Activated CD8-positive, alpha-beta T cell treated with anti-CD3 and anti-CD28 coated beads for 36 hours (primary cell): ENCODE results near the gene DLG2. TPM values are rescaled to one million over a fixed set of nuclear protein-coding genes. Genes with fewer than 3 reads are reported as not detected.

Source experiments
- ATAC-seq: fragments of 200-7000 bp; cut with Tn5 transposase; one replicate; pipeline ENCODE4 v1.10.0; 2021; ENCODE audit warnings: mild to moderate bottlenecking, moderate library complexity
- CTCF ChIA-PET: fragments of 350-600 bp; sonication (Branson Sonifier 250); formaldehyde crosslinking; loops from one replicate; lab custom pipeline; 2021; ENCODE audit warnings: antibody characterized with exemption; lab: Charles Lee
- POLR2A ChIA-PET: fragments of 350-600 bp; sonication (Branson Sonifier 250); formaldehyde crosslinking; loops from one replicate; lab custom pipeline; 2021; ENCODE audit warnings: antibody characterized with exemption; lab: Charles Lee
- DNase-seq: peaks from one replicate; pipeline ENCODE4 v3.0.0-alpha.2; 2020
- H3K27ac Mint-ChIP-seq: one replicate; pipeline ENCODE4 v1.8.0; 2021; ENCODE audit warnings: mild to moderate bottlenecking, mixed read lengths
- H3K27me3 Mint-ChIP-seq: one replicate; pipeline ENCODE4 v1.8.0; 2021; ENCODE audit warnings: mixed read lengths
- H3K36me3 Mint-ChIP-seq: one replicate; pipeline ENCODE4 v1.8.0; 2021; ENCODE audit warnings: low read depth, mixed read lengths
- H3K4me1 Mint-ChIP-seq: one replicate; pipeline ENCODE4 v1.8.0; 2021; ENCODE audit warnings: low read depth, mixed read lengths
- H3K4me3 Mint-ChIP-seq: one replicate; pipeline ENCODE4 v1.8.0; 2021; ENCODE audit warnings: mild to moderate bottlenecking, moderate library complexity, mixed read lengths
- H3K9me3 Mint-ChIP-seq: one replicate; pipeline ENCODE4 v1.8.0; 2021; ENCODE audit warnings: mixed read lengths
- CTCF ChIP-seq: fragments of 200-600 bp; IDR thresholded peaks from one replicate; pipeline ENCODE4 v1.8.0; 2022; ENCODE audit warnings: antibody characterized with exemption, mild to moderate bottlenecking
- intact Hi-C: fragments of 100-400 bp; cut with micrococcal nuclease; formaldehyde crosslinking; loops from one replicate; pipeline ENCODE4 v1.10.0; 2022
- total RNA-seq, 2 experiments: library from RNA; stranded (reverse); gene quantifications; one replicate each; pipeline ENCODE4 v1.2.3, GENCODE V29; 2021

The DLG2 gene
- total RNA-seq, 2 experiments from 2014 or later = 2.2 to 2.6 TPM

DNA sequence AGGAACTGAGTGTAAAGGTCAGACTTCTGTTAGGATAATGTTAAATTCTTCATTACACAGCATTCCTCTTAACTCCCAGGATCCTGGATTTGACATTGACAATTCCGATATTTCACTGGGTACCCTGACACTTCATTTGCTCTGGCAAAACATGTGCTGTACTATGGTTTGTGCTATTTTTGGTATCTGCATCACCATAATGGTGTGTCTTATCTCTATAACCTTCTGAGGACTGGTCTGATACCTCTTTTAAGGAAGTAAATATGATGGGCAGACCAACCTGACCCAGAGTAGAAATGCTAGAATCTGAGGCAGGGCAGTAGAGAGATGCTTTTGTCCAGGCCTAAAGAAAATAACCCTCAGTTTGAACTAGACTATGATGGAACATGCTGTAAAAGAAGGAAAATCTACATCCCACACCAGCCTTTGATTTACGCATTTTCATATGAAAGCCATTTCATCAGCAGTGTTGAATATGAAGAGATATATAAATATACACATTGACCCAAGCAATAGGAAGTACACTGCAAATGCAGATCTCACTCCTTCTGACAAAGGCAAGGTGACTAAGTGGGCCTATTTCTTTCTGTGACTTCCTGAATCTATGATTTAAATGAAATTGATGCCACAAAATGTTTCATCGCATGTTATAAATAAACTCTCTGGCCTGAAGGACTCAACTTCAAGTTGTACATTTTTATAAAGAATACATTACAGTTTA lies 966.7 kb downstream of the DLG2 start:
- POLR2A ChIA-PET = no interaction called here
- DNase-seq (no peak), ATAC-seq (no peak)
- Mint-ChIP-seq H3K4me3 (no peak overlapping the region), H3K36me3 (no peaks in the 10 kb centered on the region), H3K9me3 (peaks cover 14% of the 10 kb centered on the region), H3K4me1 (no peaks in the 10 kb centered on the region), H3K27me3 (no peaks in the 10 kb centered on the region), H3K27ac (no peak overlapping the region)
- no peak for TF ChIP-seq CTCF
- intact Hi-C loops = no loop called here
- CTCF ChIA-PET = no interaction called here

GRCh38 chr11:84655712-84656111 lies 971.4 kb downstream of the DLG2 start:
- no peaks in the 10 kb centered on the region for H3K27me3 Mint-ChIP-seq
- ChIA-PET POLR2A (no interaction called here), CTCF (no interaction called here)
- no peak for ATAC-seq
- peaks cover 20% of the 10 kb centered on the region for H3K9me3 Mint-ChIP-seq
- no peaks in the 10 kb centered on the region for H3K4me1 Mint-ChIP-seq
- no peak for DNase-seq
- no peak for TF ChIP-seq CTCF
- H3K27ac Mint-ChIP-seq = no peak overlapping the region
- H3K4me3 Mint-ChIP-seq = no peak overlapping the region
- intact Hi-C loops = no loop called here
- H3K36me3 Mint-ChIP-seq = no peaks in the 10 kb centered on the region

- ATAC-seq (no peak), DNase-seq (no peak)
- no peaks in the 10 kb centered on the region for H3K4me1 Mint-ChIP-seq
- H3K36me3 Mint-ChIP-seq = no peaks in the 10 kb centered on the region
- peaks cover 12% of the 10 kb centered on the region for H3K9me3 Mint-ChIP-seq
- H3K27me3 Mint-ChIP-seq = no peaks in the 10 kb centered on the region
- intact Hi-C loops = no loop called here
- no peak for TF ChIP-seq CTCF
- no peak overlapping the region for H3K27ac Mint-ChIP-seq
- no peak overlapping the region for H3K4me3 Mint-ChIP-seq
- CTCF ChIA-PET = no interaction called here
- POLR2A ChIA-PET = no interaction called here
These were observed 978.7 kb downstream of the DLG2 start for GRCh38 chr11:84648471-84648870.

- CTCF ChIA-PET = no interaction called here
These were observed 981.0 kb downstream of the DLG2 start for GRCh38 chr11:84645988-84646694.

More at GRCh38 chr11:84645988-84646694, 981.0 kb downstream of the DLG2 start:
- Mint-ChIP-seq H3K27me3 (no peaks in the 10 kb centered on the region), H3K27ac (no peak overlapping the region), H3K36me3 (no peaks in the 10 kb centered on the region), H3K9me3 (peaks cover 8% of the 10 kb centered on the region), H3K4me3 (no peak overlapping the region), H3K4me1 (no peaks in the 10 kb centered on the region)
- DNase-seq = no peak
- ATAC-seq = no peak
- no peak for TF ChIP-seq CTCF
- POLR2A ChIA-PET = no interaction called here
- intact Hi-C loops = no loop called here
